Measurements from ENCODE around the gene SORBS2. TPM values are rescaled to one million over a fixed set of nuclear protein-coding genes. Genes with fewer than 3 reads are reported as not detected.

SORBS2 gene
- total RNA-seq, 3 donors from 2014 or later, result 44.9 to 416 (median 53.7) TPM

GRCh38 chr4:185834778-185835177 is 22.8 kb upstream of the SORBS2 start:
- H3K4me3 ChIP-seq, result no peak overlapping the region
- no peak for ATAC-seq
- TF ChIP-seq CTCF (IDR thresholded peaks at IDR 0.05), result no peak
- no peaks in the 10 kb centered on the region for H3K9me3 ChIP-seq
- intact Hi-C loops (cut with DNase I, micrococcal nuclease), result no loop called here
- peaks cover 17% of the 10 kb centered on the region for H3K4me1 ChIP-seq (ENCODE audit: low read depth)
- no peak for DNase-seq
- no peaks in the 10 kb centered on the region for H3K36me3 ChIP-seq (ENCODE audit: low read depth)

- ATAC-seq, result no peak
- DNase-seq, result no peak
- TF ChIP-seq CTCF (IDR thresholded peaks at IDR 0.05), result no peak
- Histone ChIP-seq H3K36me3 (ENCODE audit: low read depth) (no peaks in the 10 kb centered on the region), H3K4me1 (ENCODE audit: low read depth) (peaks cover 12% of the 10 kb centered on the region), H3K4me3 (no peak overlapping the region), H3K9me3 (no peaks in the 10 kb centered on the region)
- intact Hi-C loops (cut with DNase I, micrococcal nuclease), result no loop called here
Measured at GRCh38 chr4:185834088-185834487, 22.1 kb upstream of the SORBS2 start.

GRCh38 chr4:185833055-185833598 is 21.1 kb upstream of the SORBS2 start:
- Histone ChIP-seq H3K4me3 (no peak overlapping the region), H3K4me1 (ENCODE audit: low read depth) (peaks cover 4% of the 10 kb centered on the region), H3K36me3 (ENCODE audit: low read depth) (no peaks in the 10 kb centered on the region), H3K9me3 (no peaks in the 10 kb centered on the region)
- peak; percentile 25 for ATAC-seq
- no peak for DNase-seq
- TF ChIP-seq CTCF (IDR thresholded peaks at IDR 0.05), result no peak
- intact Hi-C loops (cut with DNase I, micrococcal nuclease), result no loop called here

- Histone ChIP-seq H3K36me3 (ENCODE audit: low read depth) (no peaks in the 10 kb centered on the region), H3K4me3 (no peak overlapping the region), H3K9me3 (no peaks in the 10 kb centered on the region), H3K4me1 (ENCODE audit: low read depth) (peaks cover 4% of the 10 kb centered on the region)
- no peak for DNase-seq
- TF ChIP-seq CTCF (IDR thresholded peaks at IDR 0.05), result no peak
- intact Hi-C loops (cut with DNase I, micrococcal nuclease), result no loop called here
- ATAC-seq, result peak; percentile 68
Measured at GRCh38 chr4:185831125-185831815, 19.3 kb upstream of the SORBS2 start.

- Histone ChIP-seq H3K9me3 (no peaks in the 10 kb centered on the region), H3K4me1 (ENCODE audit: low read depth) (peaks cover 4% of the 10 kb centered on the region), H3K4me3 (no peak overlapping the region), H3K36me3 (ENCODE audit: low read depth) (no peaks in the 10 kb centered on the region)
- DNase-seq (no peak), ATAC-seq (peak; percentile 63)
- TF ChIP-seq CTCF (IDR thresholded peaks at IDR 0.05), result no peak
- intact Hi-C loops (cut with DNase I, micrococcal nuclease), result no loop called here
Measured at GRCh38 chr4:185830263-185830994, 18.4 kb upstream of the SORBS2 start.

All from mucosa of descending colon (tissue), 3 donors.